IMR-90 (cell line): ENCODE data around the gene PXYLP1.

ENCODE experiments used
- CEBPB ChIP-seq: IDR thresholded peaks from 2 replicates; pipeline ENCODE4 v1.6.1; 2012; ENCODE audit warnings: low read depth, low read length, improper control_type of control experiment
- CTCF ChIP-seq: conservative IDR thresholded peaks from 2 replicates; pipeline ENCODE4 v1.5.1; 2012; ENCODE audit warnings: mild to moderate bottlenecking, low read depth, low read length, improper control_type of control experiment
- MAFK ChIP-seq: IDR thresholded peaks from 2 replicates; pipeline ENCODE4 v1.6.1; 2012; ENCODE audit warnings: low read depth, low read length, improper control_type of control experiment
- MAZ ChIP-seq: IDR thresholded peaks from 2 replicates; pipeline ENCODE4 v1.6.1; 2012; ENCODE audit warnings: low read depth, mild to moderate bottlenecking, low read length, improper control_type of control experiment, moderate library complexity, borderline replicate concordance
- POLR2A ChIP-seq: IDR thresholded peaks from 2 replicates; pipeline ENCODE4 v1.6.1; 2012; ENCODE audit warnings: mild to moderate bottlenecking, low read depth, low read length
- RAD21 ChIP-seq: IDR thresholded peaks from 2 replicates; pipeline ENCODE4 v1.6.1; 2012; ENCODE audit warnings: low read length, improper control_type of control experiment
- RCOR1 ChIP-seq: IDR thresholded peaks from 2 replicates; pipeline ENCODE4 v1.6.1; 2012; ENCODE audit warnings: mild to moderate bottlenecking, low read length, improper control_type of control experiment; ENCODE audit not compliant: insufficient replicate concordance

DNA sequence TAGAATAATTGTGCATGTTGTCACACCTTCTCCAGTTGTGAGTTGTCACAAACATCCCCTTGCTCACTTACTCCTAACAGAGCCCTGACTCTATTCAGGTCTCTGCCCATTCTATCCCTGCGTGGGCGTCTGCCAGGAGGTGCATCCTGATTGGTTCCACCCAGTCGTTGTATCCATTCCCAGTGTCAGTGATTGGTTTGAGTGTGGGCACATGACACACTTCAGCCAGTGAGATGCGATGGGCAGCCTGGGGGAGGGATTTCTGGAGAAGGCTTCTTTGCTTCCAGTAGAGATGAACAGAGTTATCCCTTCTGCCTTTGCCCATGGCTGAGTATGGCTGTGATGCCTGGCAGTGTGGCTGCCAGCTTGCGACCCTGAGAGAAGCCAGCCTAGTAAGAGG is 18.7 kb downstream of the PXYLP1 start:
- TF ChIP-seq CEBPB (no peak), RAD21 (no peak), POLR2A (no peak), CTCF (no peak), MAFK (no peak), RCOR1 (no peak), MAZ (no peak)
